NCI-H1417 treated with DMSO at 0.1 percent for 48 hours (cell line): Measurements from ENCODE around the gene IL16.

Source experiments
- DNase-seq: peaks from one replicate; lab custom pipeline; 2025; lab: John Stamatoyannopoulos, UW

IL16 gene

DNA sequence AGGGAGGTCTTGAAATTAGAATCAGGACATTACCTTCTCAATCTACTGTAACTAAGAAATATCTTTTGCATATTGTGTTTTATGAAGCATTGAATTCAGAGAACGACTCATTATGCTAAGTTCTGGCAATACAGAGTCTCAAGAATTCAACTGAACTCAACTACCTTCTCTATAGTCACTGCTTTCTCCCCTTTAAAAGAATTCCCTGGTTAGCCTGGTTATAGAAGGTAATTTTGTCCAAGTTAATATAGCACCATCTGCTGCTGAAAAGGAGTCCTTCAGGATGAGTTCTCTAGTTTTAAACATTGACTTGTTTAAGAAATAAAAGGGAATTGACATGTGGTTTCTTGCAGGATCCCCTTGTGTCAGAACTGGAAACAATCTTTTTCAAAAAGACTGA lies 60.2 kb downstream of the IL16 start:
- no peak for DNase-seq

DNA sequence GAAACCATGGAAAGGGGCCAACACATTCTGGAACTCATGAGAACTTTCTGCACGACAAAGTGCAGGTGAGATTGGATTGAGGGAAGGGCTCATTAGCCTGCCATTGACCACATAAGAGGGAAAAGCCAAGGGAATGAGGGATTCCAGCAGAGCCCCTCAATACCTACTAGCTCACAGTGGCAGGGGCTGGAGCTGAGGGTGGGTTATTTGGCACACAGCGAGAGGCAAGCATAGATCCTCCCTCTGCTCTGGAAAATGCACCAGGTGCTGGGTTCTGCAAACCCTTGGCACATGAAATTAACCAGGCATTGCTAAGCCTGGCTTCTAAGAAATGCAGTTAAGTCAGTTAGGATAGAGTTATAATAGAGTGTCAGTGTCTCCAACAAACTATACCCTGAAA lies 60.8 kb downstream of the IL16 start:
- DNase-seq, result no peak

DNA sequence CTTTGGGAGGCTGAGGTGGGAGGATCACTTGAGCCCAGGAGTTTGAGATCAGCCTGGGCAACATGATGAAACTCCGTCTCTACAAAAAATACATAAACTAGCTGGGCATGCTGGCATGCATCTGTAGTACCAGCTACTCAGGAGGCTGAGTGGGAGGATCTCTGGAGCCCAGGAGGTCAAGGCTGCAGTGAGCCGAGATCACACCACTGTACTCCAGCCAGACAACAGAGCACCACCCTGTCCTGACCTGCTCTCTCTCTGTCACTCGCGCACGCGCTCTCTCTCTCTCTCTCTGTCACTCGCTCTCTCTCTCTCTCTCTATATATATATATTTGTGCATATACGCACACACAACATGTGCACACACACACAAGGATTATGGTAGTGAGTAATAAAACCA lies 61.8 kb downstream of the IL16 start:
- no peak for DNase-seq

DNA sequence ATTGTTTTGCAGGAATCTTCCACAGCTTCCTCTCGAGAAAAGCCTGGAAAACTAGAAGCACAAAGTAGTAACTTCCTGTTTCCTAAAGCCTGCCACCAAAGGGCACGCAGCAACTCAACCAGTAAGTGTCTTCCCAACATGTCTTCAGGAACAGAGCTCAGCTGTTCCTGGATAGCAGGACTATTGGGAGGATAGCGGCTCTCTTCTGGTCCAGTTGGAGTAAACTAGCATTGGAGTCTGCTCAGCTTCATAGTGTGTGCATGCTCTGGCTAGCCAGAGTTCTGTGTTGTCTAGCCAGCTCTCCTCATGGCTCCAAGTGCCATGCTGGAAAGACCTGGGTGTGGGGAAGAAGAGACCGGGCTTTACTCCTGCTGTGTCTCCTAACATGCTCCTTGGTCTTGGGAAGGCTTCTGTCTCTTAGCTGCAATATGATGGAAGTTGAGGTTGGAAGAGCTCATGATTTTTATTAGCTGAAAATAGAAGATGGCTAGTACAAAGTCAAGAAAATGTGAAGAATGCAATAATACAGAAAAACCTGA lies 63.1 kb downstream of the IL16 start:
- no peak for DNase-seq

DNA sequence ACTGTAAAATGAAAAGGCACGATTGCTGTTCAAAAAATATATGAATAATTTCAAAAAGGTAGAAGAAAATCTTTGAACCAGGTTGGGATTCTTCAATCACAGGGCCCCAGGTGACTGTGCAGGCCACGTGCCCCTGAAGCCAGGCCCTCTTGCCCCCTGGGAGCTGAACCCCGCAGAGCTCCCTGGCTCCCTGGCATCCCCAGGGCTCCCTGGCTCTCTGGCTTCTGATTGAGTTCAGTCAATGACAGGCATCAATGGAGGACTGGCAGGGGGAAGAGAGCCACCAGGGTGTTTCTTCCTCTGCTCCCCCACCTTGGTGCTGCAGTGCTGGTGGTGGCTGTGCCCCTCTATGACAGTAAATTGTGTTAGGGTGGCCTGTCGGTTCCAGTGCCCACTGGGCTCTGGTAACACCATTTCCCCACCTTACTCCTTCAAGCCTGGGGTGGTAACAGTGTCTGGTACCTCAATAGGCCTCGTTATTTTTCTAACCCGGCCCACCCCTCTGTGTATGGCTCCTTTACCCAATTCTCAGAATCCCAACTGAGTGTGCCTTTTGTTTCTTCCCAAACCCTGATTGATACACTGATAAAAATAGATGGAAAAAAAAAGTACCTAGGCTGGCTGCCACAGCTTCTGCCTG lies 64.6 kb downstream of the IL16 start:
- DNase-seq, result no peak

DNA sequence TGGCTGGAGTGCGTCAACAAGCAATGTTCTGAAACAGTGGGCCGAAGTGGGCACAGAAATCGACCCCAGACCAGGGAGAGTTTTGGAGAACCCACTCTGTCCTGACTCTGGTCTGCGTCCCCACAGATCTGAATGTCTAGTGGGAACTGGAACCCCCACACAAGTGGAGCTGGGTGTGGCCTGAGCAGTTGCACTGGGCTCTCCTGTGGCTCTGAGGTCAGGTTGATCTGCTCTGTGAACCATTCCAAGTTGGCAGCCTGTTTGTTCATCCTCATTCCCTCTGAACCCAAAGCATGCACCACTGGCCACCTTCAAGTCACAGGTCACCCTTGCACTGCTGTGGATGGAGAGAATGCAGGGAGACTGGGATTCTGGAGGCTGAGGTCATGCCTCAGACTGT lies 66.8 kb downstream of the IL16 start:
- no peak for DNase-seq

DNA sequence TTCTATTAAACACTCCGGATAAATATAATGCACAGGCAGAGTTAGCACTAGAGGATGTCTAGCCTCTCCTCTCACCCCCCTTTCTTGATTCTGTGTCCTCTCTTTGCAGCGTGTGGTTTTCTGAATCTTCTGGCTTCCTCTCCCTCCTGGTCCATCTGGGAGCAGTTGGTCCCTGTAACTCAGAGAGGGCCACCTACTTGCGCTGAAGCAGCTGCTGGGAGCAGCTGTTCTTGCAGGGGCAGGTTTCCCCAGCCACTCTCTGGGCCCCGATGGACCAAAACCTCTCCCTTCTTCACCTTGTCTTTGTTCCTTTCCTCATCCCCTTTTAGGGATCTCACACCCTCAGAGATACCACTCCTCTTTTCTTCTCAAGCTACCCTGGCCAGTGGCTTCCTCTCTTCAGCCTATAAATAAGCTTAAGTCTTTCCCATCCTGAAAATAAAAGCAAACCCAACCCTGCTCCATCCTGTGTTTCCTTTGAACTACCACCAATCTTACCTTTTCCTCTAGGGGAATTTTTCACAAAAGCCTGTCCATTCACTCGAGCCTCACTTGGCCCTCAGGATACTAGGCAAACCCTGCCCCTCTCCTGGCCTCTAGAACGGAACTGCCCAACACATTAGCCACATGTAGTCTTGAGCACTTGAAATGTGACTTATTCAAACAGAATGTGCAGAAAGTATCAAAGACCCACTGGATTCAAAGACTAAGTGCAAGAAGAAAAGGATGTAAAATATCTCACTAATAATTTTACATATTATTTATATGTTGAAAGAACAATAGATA lies 67.6 kb downstream of the IL16 start:
- DNase-seq, result no peak

DNA sequence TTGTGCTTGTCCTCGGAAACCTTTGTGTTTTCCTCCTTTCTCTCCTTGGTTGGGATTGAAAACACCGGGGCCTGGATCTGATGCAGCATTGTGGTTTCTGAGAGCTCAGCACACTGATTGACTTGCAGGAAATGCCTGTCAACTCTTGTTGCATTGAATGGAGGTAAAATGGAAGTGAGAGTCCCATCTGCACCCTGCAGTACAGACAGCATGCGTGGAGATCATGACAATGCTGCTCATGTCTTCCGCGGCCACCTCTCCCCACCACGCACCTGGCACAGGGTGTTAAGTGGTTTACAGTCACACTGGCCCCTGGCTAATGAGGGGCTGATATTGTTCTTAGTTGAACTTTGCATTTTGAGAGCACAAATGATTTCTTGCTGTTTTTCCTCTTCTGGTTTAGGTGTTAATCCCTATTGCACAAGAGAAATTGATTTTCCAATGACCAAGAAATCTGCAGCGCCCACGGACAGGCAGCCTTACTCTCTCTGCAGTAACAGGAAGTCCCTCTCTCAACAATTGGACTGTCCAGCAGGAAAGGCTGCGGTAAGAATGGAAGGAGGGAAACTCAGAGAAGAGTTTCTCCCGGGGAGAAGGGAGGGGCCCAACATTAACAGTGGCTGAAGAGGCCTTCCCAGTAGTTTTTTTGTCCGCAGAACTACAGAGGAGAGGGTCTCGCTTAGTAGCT lies 68.7 kb downstream of the IL16 start:
- DNase-seq, result no peak

DNA sequence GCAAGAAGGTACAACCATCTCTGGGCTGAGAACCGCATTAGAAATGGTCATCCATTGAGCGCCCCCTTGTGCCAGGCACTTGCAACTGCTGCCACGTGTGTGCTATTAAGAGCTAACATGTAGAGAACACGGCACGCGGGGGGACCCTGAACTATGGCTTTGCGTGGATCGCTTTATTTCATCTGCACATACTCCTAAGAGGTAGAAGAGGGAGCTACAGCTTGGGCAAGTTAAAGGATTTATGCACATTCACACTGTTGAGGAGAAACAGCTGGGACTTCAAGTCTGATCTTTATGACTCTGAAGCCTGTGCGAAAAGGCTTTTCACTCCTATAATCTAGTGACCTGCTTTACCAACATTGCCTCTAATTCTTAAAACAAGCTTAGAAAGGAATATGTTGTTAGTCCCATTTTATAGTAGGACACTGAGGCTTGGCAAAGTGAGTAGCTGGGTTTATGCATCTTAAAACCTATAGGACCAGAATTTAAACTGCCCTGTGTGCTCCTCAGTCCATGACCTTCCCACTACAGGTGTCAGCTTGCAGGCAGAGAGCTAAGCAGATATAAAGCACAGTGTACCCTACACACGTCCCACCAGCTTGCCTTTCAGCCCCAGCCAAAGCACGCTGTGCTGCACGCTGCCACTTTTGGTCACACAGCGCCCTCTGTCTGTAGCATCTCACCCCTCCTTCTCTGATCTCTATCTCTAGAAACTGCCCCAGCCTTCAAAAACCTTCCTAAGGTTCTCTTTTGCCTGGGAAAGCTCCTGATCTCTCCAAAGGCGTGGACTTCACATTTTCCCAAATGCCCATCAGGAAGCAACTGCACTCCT lies 69.5 kb downstream of the IL16 start:
- DNase-seq, result peak; percentile 47

DNA sequence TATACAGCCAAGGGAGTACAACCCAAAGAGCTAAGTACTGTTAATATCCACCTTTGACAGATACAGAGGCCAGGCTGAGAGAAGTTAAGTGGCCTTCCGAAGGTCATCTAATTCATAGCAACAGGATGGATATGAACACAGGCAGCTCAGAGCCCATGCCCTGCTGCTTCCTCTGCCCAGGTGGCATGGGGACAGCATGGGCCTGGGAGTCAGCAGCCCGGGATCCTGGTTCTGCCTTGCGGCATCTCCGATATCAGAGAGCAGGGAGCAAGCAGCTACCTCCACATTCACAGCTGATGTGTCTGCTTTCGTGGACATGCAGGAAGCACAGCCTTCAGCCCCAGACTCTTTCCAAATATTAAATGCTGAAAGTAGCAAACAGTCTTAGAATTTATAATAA lies 71.7 kb downstream of the IL16 start:
- no peak for DNase-seq

DNA sequence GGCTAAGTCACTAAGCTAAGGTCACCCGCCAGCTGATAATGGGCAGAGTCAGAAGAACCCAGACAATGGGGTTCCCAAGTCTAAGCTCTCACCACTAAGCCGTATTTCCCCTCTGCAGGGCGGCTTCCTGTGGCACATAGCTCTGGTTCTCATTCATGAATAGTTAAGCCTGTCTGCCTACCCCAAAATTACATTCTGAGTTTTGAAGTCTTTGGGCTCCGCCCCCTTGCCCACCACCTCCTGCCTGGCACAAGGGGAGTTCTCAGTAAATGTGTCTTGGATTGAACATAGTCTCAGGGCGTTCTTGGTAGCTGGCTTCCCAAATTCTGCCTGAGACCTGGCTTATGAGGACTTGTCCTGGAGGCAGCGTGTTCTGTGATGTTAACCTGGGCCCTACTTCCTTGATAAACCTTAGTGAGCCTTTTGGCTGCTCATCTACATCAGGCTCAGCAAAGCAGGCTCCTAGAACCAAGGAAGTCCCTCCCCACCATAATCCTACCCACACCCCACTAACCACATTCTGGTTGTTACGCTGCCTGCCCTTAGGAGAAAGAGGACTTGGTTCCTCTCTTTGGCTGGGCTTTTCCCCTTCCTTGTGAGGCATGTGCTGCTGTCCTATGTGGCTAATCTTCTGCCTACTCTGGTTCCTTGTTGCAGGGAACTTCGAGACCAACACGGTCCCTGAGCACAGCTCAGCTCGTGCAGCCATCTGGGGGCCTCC lies 72.4 kb downstream of the IL16 start:
- no peak for DNase-seq

DNA sequence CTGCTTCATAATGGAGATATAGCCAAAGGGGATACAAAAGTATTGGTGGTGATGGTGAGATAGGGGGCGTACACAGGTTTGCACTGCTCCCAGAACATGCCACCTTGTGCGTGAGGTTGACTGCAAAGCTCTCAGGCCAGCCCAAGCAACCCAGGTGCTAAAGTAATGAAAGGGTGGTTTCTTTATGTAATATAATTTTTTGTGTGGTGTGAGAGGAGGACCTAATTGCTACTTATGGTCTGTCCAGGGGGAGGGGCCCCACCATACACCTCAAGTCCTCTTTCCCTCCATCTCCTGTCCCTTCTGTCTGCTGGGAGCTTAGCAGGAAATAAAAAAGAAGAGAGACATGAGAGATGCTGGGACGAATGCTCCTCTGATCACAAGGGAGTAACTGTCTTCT lies 73.5 kb downstream of the IL16 start:
- no peak for DNase-seq

DNA sequence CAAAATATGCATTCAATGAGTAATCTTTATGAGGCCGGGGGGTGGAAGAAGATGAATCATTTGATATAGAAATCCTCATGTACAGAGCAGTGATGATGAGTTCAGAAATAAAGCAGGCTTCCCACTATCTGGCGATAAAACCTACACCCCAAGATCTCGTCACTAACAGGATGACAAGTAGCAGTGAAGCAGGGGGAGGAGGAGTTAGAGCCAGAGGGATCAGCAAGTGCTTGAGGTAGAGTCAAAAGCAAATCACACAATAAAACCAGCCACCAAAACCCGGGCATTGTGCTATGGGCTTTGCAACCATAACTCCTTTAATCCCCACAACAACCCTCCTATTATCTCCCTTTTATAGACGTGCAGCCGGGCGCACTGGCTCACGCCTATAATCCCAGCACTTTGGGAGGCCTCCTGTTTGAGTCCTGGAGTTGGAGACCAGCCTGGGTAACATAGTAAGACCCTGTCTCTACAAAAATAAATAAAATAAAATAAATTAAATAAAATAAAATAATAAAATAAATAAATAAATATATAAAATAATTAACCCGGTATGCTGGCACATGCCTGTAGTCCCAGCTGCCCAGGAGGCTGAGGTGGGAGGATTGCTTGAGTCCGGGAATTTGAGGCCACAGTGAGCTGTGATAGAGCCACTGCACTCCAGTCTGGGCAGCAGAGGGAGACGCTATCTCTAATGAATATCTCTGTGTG lies 74.3 kb downstream of the IL16 start:
- DNase-seq, result no peak

DNA sequence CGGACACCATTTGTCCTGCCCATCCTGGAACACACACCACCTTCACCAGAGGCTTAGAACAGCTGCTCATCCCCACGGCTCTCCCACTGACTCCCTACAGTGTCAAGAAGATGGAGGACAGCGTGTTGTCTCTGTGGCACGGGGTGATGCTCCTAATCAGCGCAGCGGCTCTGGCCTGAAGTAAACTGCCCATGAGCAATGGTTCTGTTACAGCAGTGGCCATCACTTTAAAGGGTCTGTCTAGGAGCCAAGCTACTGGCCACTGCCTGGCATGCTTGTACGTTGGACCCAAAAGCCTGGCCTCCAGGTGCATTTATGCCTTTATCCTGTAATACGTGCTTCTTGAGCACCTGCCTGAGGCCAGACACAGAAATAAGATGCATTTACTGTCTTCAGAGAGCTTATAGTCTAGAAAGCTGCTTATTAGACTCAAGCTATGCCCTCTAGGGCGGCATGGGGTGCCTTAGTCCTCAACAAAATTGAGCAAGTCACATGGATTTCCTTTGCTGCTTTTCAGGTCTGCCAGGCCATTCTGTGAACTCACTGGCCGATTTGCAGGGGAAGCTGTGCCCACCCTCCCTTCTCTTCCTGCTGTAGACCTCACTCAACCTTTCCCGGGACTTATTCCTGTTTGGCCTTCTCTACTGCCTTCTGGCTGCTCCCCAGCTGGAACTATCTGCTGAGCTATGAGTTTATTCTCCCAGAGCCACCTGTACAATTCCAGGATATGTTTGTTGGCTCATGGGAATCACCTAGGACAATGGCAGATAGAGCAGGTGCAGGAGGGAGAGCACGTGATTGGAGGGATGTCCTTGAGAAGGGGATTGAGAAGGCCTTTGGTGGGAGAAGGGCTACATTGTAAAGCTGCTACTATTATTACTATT lies 75.3 kb downstream of the IL16 start:
- no peak for DNase-seq

DNA sequence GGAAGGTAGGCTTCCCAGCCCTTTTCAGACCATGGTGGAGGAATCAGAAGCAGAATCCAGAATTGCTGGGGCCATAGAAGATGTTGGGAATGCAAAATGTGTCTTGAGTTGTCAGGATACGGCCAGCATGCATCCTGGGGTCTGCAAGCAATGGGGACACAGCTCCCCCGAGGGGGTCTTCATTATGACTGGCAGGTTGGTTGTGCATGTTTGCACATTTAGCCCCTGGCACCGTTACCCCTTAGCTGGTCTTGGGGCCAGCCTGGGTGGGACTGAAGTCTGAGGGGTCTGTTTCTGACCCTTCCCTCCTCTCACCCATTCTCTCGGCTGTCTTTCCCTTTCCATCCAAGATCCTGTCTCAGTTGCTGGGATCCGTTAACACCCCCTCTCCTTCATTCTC lies 76.5 kb downstream of the IL16 start:
- DNase-seq, result no peak

DNA sequence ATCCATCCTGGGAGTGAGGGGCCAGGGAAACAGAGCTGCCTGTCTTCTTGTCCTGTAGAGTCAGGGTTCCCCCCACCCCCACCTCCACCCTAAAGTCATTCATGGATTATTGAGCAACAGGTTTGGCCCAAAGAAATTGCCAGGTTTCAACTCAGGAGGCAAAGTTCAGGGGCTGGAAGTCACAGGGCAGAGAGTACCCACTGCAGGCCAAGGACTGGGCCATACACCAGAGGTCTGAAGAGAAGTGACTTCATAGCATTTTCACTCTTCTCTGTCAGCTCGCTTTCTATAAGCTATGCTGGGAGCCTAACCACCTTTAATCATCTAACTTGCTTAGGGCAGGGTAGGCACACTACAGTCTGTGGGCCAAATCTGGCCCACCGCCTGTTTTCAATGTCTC lies 77.2 kb downstream of the IL16 start:
- no peak for DNase-seq

DNA sequence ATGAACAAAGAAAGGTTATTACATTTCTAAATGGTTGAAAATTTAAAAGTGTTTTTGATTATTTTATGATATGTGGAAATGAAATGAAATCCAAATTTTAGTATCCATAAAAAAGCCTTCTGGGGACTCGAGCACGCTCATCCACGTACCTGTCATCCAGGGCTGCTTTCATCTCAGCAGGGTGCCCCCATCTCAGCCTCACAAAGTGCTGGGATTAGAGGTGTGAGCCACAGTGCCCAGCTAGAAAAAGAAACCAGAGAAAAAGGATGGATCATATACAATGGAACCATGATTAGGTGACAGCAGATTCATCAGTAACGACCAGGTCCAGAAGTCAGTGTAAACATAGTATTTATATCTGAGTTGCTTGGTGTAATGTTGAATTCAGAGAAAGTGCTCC lies 77.6 kb downstream of the IL16 start:
- DNase-seq, result no peak

DNA sequence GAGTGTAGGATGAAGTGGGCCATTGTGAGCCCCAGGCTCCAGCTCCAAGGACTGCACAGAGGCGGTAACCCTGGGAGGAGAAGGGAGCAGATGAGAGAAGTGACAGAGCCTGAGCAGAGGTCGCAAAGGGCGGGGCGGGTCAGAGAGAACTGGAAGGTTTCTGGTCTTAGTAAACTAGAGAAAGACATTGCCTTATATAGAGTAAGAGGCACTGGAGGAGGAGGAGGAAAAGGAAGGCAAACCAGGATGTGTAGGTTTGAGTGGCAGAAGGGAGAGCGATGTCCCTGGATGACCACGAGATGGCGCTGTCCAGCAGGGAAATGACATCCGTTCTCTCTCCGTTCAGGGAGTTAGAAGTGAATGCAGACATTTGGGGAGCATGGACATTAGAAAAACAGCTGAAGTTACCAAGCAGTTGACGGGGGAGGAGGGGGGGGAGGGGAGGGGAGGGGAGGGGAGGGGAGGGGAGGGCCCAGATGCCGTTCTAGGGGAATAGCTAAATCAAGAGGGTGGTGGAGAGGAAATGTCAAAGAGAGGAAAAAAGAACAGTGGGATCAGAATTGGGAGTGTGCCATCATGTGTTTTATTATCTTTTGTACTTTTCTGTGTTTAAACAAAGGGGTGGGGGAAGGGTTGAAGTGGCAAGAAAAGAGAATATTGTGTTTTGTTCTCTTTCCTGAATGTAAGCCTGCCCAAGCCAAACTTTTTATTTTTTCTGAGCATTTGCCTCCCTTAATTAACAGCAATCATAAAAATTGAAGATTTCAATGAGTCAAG lies 78.4 kb downstream of the IL16 start:
- peak; percentile 31 for DNase-seq
